Endodermal cell (in vitro differentiated cells): ENCODE data around the gene GSTA5. TPM values are rescaled to one million over a fixed set of nuclear protein-coding genes. Genes with fewer than 3 reads are reported as not detected.

ENCODE experiments used
- total RNA-seq, 2 donors: library from RNA; stranded (reverse); fragmentation: NEBNext Ultra II Directional in 1 of 2; extraction: Animal tissue kit (Norgen Biotek cat#: 25700) in 1 of 2; gene quantifications; 2 replicates in 1 of 2; 3 replicates in 1 of 2; pipeline ENCODE4 v1.2.1, GENCODE V29; 2021

Gene GSTA5
- total RNA-seq, 2 donors from 2014 or later: not detected

Other genes with a start within 250 kb of the GSTA5 start
- gene TMEM14A, start 169.7 kb downstream of the GSTA5 start, total RNA-seq: 10 to 100 TPM in 1 of 2 donors, 1 to 10 TPM in 1; 9.2 to 12.6 TPM
- gene GSTA2, start 77.3 kb downstream of the GSTA5 start, total RNA-seq: 1 to 10 TPM; 1.6 to 5.0 TPM
- gene GSTA1, start 37.0 kb downstream of the GSTA5 start, total RNA-seq: 1 to 10 TPM in 1 of 2 donors, not detected in 1; 2.4 TPM
- not detected for gene GSTA3, start 68.9 kb upstream of the GSTA5 start, total RNA-seq
- 10 to 100 TPM; 22.0 to 36.1 TPM for gene GSTA4, start 154.5 kb upstream of the GSTA5 start, total RNA-seq
- gene CILK1, start 221.0 kb upstream of the GSTA5 start, total RNA-seq: 1 to 10 TPM; 8.1 to 8.9 TPM
- gene FBXO9, start 224.6 kb upstream of the GSTA5 start, total RNA-seq: 10 to 100 TPM; 49.6 to 65.3 TPM